Stimulated activated CD4-positive, alpha-beta T cell treated with anti-CD3 and anti-CD28 coated beads, TNF-alpha, amount 100 ng/mL, for 24 hours (primary cell): ENCODE results near the gene CAPN3.

ENCODE experiments used
- DNase-seq, 3 experiments: peaks; one replicate each; pipeline ENCODE4 v3.0.0-alpha.2; 2020; ENCODE audit warnings: low read depth in 3 of 3

The CAPN3 gene

GRCh38 chr15:42453826-42454225, 94.5 kb downstream of the CAPN3 start:
- no peak for DNase-seq

DNA sequence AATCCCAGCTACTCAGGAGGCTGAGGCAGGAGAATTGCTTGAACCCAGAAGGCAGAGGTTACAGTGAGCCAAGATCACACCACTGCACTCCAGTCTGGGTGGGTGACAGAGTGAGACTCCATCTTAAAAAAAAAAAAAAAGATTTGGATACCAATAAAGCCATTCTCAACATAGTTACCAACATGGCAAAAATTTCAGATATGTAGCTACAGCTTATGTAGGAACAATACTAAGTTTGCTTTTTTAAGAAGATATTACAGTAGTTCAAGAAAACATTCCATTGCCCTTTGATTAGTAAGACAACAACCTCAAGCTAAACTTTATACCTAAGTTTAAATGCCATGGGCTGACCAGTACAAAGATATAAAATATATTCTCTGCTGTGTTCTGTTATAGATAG, 97.2 kb downstream of the CAPN3 start:
- DNase-seq = no peak

GRCh38 chr15:42456971-42457370, 97.7 kb downstream of the CAPN3 start:
- DNase-seq = no peak

DNA sequence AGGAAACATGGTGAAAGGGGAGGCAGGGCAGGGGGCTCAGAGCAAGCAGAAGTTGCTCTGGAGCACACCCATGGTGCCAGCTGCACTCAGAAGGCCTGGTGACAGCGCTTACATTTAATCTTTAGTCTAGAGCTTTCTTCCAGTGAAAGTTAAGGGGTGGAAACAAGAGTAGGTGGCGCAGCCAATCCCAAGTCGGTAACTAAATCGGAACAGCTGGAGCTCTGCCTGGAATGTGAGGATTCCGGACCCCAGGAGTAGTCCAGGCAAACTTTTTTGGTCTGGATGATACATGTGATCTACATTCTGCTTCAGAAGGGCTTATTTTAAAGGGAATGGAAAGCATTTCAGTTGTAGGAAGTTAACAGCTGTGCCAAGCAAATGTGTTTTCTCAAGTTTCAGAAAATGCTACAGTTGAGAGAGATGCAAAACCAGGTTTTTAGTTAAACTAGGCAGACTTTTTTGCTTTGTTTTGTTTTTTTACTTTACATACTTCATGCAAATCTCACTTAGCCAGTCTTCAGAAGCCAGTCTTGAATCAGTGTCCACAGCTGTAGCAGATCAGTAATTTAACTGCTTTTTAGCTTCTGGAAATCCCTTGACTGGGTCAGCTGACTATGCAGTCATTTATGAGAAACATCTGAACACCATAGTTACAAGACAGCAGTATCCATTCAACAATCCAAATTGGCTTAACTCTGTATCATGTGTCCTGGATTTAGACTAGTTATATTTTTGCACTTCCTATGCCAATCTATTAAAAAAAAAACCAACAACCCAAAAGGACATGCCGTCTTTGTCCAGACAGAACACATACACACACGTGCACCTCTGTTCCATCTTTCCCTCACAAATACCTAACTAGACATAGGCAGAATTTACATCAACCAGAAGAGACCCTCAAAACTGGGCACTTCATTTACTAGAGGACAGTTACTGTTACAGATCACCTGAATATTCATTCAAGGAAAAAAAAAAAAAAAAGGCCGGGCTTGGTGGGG, 98.4 kb downstream of the CAPN3 start:
- DNase-seq = no peak

DNA sequence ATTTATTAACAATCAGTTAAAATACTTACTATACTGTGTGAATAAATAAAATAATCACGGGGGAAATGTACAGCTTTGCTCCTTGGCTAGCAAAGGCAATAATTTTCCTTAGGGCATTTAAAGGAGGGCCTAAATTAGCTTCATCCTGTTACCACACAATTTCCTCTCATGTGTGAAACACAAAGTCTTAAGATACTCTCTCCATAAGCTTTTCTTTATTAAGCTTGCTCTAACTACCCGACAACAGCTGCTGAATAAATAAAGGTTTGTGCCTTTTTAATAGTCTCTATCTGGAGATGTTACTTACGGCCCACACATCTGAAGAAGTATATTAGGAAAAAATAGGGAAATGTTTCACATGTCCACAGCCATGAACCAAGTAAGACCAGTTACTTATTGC, 102.0 kb downstream of the CAPN3 start:
- DNase-seq = no peak
